SU-DHL-6 (cell line): ENCODE measurements around the gene NOL12.
A peak's percentile ranks its signal among the peaks of the same experiment; 100 is the strongest.

ENCODE experiments used
- H2AFZ ChIP-seq: fragments of 200-600 bp; sonication (generic); 2 replicates; pipeline ENCODE4 v1.6.1; 2014; ENCODE audit warnings: low read depth, mild to moderate bottlenecking, moderate library complexity, mixed read lengths, antibody characterized with exemption, low read length; ENCODE audit not compliant: severe bottlenecking
- H3F3A ChIP-seq: fragments of 200-600 bp; shearing (Covaris generic); 2 replicates; pipeline ENCODE4 v1.6.0; 2016; ENCODE audit warnings: antibody characterized with exemption, mild to moderate bottlenecking; ENCODE audit not compliant: insufficient read depth
- H3K27ac ChIP-seq: fragments of 200-600 bp; sonication (generic); 2 replicates; pipeline ENCODE4 v1.5.1; 2016; ENCODE audit warnings: low read depth, mild to moderate bottlenecking, low read length, moderate library complexity, mixed read lengths
- H3K27me3 ChIP-seq: fragments of 200-600 bp; sonication (generic), shearing (Covaris generic); 2 replicates; pipeline ENCODE4 v1.6.0; 2014; ENCODE audit warnings: mild to moderate bottlenecking, low read length
- H3K36me3 ChIP-seq: fragments of 200-600 bp; sonication (generic); 2 replicates; pipeline ENCODE4 v1.6.1; 2014; ENCODE audit warnings: mild to moderate bottlenecking, low read length, mixed read lengths
- H3K4me2 ChIP-seq: fragments of 300-600, 200-600 bp; shearing (Covaris generic), sonication (generic); 2 replicates; pipeline ENCODE4 v1.6.0; 2014; ENCODE audit warnings: low read length, low read depth, mild to moderate bottlenecking; ENCODE audit not compliant: poor library complexity, severe bottlenecking
- H3K4me3 ChIP-seq: fragments of 200-600 bp; sonication (generic); 2 replicates; pipeline ENCODE4 v1.5.1; 2014; ENCODE audit warnings: antibody characterized with exemption, low read length, mild to moderate bottlenecking, mixed read lengths; ENCODE audit not compliant: insufficient read depth, poor library complexity, severe bottlenecking
- H3K79me2 ChIP-seq: fragments of 200-600 bp; sonication (generic); 2 replicates; pipeline ENCODE4 v1.6.1; 2014; ENCODE audit warnings: mild to moderate bottlenecking, low read length, moderate library complexity; ENCODE audit not compliant: insufficient read depth
- H3K9ac ChIP-seq: fragments of 200-600 bp; sonication (generic); 2 replicates; pipeline ENCODE4 v1.7.0; 2014; ENCODE audit warnings: mild to moderate bottlenecking, low read length
- H3K9me2 ChIP-seq: fragments of 200-600 bp; sonication (generic); replicated peaks from 2 replicates; pipeline ENCODE4 v1.6.1; 2014; ENCODE audit warnings: low read length; ENCODE audit not compliant: insufficient read depth
- H3K9me3 ChIP-seq: fragments of 200-600 bp; sonication (generic); 2 replicates; pipeline ENCODE4 v1.6.1; 2014; ENCODE audit warnings: low read length, mixed read lengths; ENCODE audit not compliant: insufficient read depth
- H4K20me1 ChIP-seq: fragments of 200-600 bp; sonication (generic); 2 replicates; pipeline ENCODE4 v1.6.1; 2014; ENCODE audit warnings: low read depth, mild to moderate bottlenecking, antibody characterized with exemption, low read length, moderate library complexity, mixed read lengths
- EZH2phosphoT487 ChIP-seq: fragments of 200-600 bp; sonication (generic), shearing (Covaris generic); conservative IDR thresholded peaks from 2 replicates; pipeline ENCODE4 v1.6.1; 2018; ENCODE audit warnings: mild to moderate bottlenecking, antibody characterized with exemption, low read length, moderate library complexity, mixed read lengths
- TF ChIP-seq, protein P1 (sequence below): fragments of 200-600 bp; sonication (generic); IDR thresholded peaks from one replicate; pipeline ENCODE4 v1.5.1; 2017; ENCODE audit warnings: antibody characterized with exemption, mild to moderate bottlenecking, low read length, moderate library complexity; ENCODE audit not compliant: insufficient read depth, poor library complexity, severe bottlenecking

The NOL12 gene

GRCh38 chr22:37639070-37639760, 46.9 kb upstream of the NOL12 start, which contains the start of gene SH3BP1:
TSS of gene SH3BP1 (plus strand) at chr22:37639669. CDS start at chr22:37639788, 119 bp downstream.
- TF ChIP-seq, protein P1, sequence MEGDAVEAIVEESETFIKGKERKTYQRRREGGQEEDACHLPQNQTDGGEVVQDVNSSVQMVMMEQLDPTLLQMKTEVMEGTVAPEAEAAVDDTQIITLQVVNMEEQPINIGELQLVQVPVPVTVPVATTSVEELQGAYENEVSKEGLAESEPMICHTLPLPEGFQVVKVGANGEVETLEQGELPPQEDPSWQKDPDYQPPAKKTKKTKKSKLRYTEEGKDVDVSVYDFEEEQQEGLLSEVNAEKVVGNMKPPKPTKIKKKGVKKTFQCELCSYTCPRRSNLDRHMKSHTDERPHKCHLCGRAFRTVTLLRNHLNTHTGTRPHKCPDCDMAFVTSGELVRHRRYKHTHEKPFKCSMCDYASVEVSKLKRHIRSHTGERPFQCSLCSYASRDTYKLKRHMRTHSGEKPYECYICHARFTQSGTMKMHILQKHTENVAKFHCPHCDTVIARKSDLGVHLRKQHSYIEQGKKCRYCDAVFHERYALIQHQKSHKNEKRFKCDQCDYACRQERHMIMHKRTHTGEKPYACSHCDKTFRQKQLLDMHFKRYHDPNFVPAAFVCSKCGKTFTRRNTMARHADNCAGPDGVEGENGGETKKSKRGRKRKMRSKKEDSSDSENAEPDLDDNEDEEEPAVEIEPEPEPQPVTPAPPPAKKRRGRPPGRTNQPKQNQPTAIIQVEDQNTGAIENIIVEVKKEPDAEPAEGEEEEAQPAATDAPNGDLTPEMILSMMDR: no peak
- no peak for TF ChIP-seq EZH2phosphoT487
- Histone ChIP-seq H3K79me2 (peaks cover 12% of the 10 kb centered on the region), H3K9ac (peak within 1 kb of the TSS; percentile 94), H3K9me3 (no peaks in the 10 kb centered on the region), H3K27me3 (no peaks in the 10 kb centered on the region), H3K27ac (peak within 1 kb of the TSS; percentile 81), H3K4me3 (peak within 1 kb of the TSS; percentile 86), H2AFZ (peak within 1 kb of the TSS; percentile 50), H3K9me2 (no peaks in the 10 kb centered on the region), H3K4me2 (peak within 1 kb of the TSS; percentile 86), H4K20me1 (no peaks in the 10 kb centered on the region), H3F3A (peaks cover 25% of the 10 kb centered on the region), H3K36me3 (no peaks in the 10 kb centered on the region)

DNA sequence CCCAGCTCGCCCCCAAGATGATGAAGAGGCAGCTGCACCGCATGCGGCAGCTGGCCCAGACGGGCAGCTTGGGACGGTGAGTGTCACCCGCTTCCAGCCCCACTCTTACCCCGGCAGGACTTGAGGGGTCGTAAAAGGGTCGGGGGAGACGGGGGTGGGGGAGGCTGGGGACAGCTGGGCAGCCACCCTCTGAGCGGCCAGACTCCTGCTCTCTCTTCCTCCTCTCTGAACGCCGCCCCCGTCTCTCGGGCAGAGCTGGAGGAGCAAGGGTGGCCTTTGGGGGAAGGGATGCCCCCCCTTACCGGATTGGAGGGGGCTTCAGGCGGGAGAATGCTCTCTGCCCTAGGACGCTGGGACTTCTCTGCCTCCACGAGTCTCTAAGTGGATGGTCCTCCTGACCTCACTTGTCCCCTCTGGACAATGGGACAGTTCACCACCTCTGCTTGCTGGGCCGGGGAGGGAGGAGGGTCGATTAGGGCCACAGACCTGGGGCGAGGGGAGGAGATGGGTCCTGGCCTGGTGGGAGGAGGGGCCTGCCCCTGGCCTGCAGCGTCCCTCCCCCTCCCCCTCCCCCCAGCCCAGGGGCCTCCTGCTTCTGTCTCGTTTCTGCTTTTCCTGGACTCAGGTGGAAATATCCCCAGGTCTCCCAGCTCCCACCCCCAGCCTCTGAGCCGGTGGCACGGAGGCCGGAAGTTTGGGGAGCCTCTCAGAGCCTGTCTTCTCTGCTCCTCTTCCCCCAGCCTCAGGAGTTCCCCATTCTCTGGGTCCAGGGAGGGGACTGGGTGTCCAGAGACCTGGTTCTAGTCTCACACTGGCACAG, 46.2 kb upstream of the NOL12 start:
- Histone ChIP-seq H2AFZ (peak overlapping the region; percentile 50), H3K27ac (peak overlapping the region; percentile 81), H3F3A (peaks cover 19% of the 10 kb centered on the region; the same call in 1 of the 2 replicates)

GRCh38 chr22:37640591-37641560, 45.3 kb upstream of the NOL12 start:
- TF ChIP-seq, protein P1: no peak
- no peak for TF ChIP-seq EZH2phosphoT487
- no peaks in the 10 kb centered on the region for H3K36me3 ChIP-seq
- peak overlapping the region; percentile 86 for H3K4me3 ChIP-seq
- H3F3A ChIP-seq: peaks cover 19% of the 10 kb centered on the region; the same call in 1 of the 2 replicates
- H3K79me2 ChIP-seq: peaks cover 12% of the 10 kb centered on the region
- H3K9ac ChIP-seq: peak overlapping the region; percentile 94
- H4K20me1 ChIP-seq: no peaks in the 10 kb centered on the region
- peak overlapping the region; percentile 81 for H3K27ac ChIP-seq
- H2AFZ ChIP-seq: no peak overlapping the region
- H3K9me3 ChIP-seq: no peaks in the 10 kb centered on the region
- no peaks in the 10 kb centered on the region for H3K27me3 ChIP-seq
- H3K9me2 ChIP-seq: no peaks in the 10 kb centered on the region
- peak overlapping the region; percentile 86 for H3K4me2 ChIP-seq

More for the DNA sequence above, 46.2 kb upstream of the NOL12 start:
- Histone ChIP-seq H3K9ac (peak overlapping the region; percentile 94), H3K36me3 (no peaks in the 10 kb centered on the region), H3K79me2 (peaks cover 12% of the 10 kb centered on the region), H4K20me1 (no peaks in the 10 kb centered on the region), H3K9me2 (no peaks in the 10 kb centered on the region), H3K4me3 (peak overlapping the region; percentile 86), H3K27me3 (no peaks in the 10 kb centered on the region), H3K9me3 (no peaks in the 10 kb centered on the region), H3K4me2 (peak overlapping the region; percentile 86)
- no peak for TF ChIP-seq EZH2phosphoT487
- TF ChIP-seq, protein P1: no peak
